SK-MEL-5 (cell line): ENCODE results near the gene EPN1. TPM values are rescaled to one million over a fixed set of nuclear protein-coding genes. Genes with fewer than 3 reads are reported as not detected.
"Not testable (repeated sequence)": the region's sequence is repeated elsewhere in the genome, so short reads cannot be mapped to it uniquely, and the experiment has no call there.

ENCODE experiments used
- DNase-seq: peaks from one replicate; pipeline ENCODE4 v3.0.0-alpha.2; 2016; ENCODE audit warnings: low read depth, low spot score
- in situ Hi-C: cut with HindIII; loops from 2 replicates; pipeline ENCODE4 v1.10.0; 2016; ENCODE audit warnings: low sequenced_read_pairs, high pct_unique_total_duplicates, low pct_unique_long_range_greater_than_20kb
- total RNA-seq: library from RNA; depleted of rRNA; stranded (reverse); fragments of >200 nt; shearing (Covaris generic); gene quantifications from 2 replicates; pipeline ENCODE4 v1.2.3, GENCODE V29; 2014

EPN1 gene
- total RNA-seq, 1 experiment from 2014 or later, result 25.3 TPM

- in situ Hi-C loops, result no loop called here
- no peak for DNase-seq
Observed at GRCh38 chr19:55696301-55697068, 21.5 kb downstream of the EPN1 start.

GRCh38 chr19:55697069-55697440 is 22.0 kb downstream of the EPN1 start:
- in situ Hi-C loops, result no loop called here
- DNase-seq, result no peak

GRCh38 chr19:55697698-55698097 is 22.7 kb downstream of the EPN1 start:
- no peak for DNase-seq
- in situ Hi-C loops, result no loop called here

GRCh38 chr19:55698256-55698655 is 23.2 kb downstream of the EPN1 start:
- in situ Hi-C loops, result no loop called here
- DNase-seq, result no peak

- in situ Hi-C loops, result no loop called here
- no peak for DNase-seq
Observed at GRCh38 chr19:55699221-55699620, 24.2 kb downstream of the EPN1 start.

GRCh38 chr19:55700813-55701212 is 25.8 kb downstream of the EPN1 start:
- no peak for DNase-seq
- in situ Hi-C loops, result no loop called here

GRCh38 chr19:55702131-55702627 is 27.2 kb downstream of the EPN1 start:
- in situ Hi-C loops, result no loop called here
- no peak for DNase-seq

- DNase-seq, result peak; percentile 47
- in situ Hi-C loops, result no loop called here
Observed at GRCh38 chr19:55703790-55704215, 28.8 kb downstream of the EPN1 start.

GRCh38 chr19:55704494-55705245 is 29.6 kb downstream of the EPN1 start:
- in situ Hi-C loops, result no loop called here
- DNase-seq, result no peak

GRCh38 chr19:55705972-55706371 is 30.9 kb downstream of the EPN1 start:
- DNase-seq, result no peak
- in situ Hi-C loops, result no loop called here

- no peak for DNase-seq
- in situ Hi-C loops, result no loop called here
Observed at GRCh38 chr19:55711719-55712118, 36.7 kb downstream of the EPN1 start.

GRCh38 chr19:55712804-55713631 is 38.0 kb downstream of the EPN1 start:
- DNase-seq, result no peak
- in situ Hi-C loops, result no loop called here

GRCh38 chr19:55716531-55716930 is 41.5 kb downstream of the EPN1 start:
- in situ Hi-C loops, result no loop called here
- no peak for DNase-seq

GRCh38 chr19:55717251-55717650 is 42.2 kb downstream of the EPN1 start:
- in situ Hi-C loops, result no loop called here
- DNase-seq, result no peak

- in situ Hi-C loops, DNase-seq: not testable (repeated sequence)
Observed at GRCh38 chr19:55717879-55718711, 43.1 kb downstream of the EPN1 start.

- no peak for DNase-seq
- in situ Hi-C loops, result no loop called here
Observed at GRCh38 chr19:55720214-55720746, 45.3 kb downstream of the EPN1 start.

- in situ Hi-C loops, result no loop called here
- no peak for DNase-seq
Observed at GRCh38 chr19:55720801-55721200, 45.8 kb downstream of the EPN1 start.
